GM15510 (cell line): ENCODE measurements around the gene KDM3B.

Experiments
- POLR2A ChIP-seq: IDR thresholded peaks from 3 replicates; pipeline ENCODE4 v1.6.1; 2011; ENCODE audit warnings: borderline replicate concordance; ENCODE audit not compliant: insufficient read length; ENCODE audit errors: extremely low read depth

Gene KDM3B

DNA sequence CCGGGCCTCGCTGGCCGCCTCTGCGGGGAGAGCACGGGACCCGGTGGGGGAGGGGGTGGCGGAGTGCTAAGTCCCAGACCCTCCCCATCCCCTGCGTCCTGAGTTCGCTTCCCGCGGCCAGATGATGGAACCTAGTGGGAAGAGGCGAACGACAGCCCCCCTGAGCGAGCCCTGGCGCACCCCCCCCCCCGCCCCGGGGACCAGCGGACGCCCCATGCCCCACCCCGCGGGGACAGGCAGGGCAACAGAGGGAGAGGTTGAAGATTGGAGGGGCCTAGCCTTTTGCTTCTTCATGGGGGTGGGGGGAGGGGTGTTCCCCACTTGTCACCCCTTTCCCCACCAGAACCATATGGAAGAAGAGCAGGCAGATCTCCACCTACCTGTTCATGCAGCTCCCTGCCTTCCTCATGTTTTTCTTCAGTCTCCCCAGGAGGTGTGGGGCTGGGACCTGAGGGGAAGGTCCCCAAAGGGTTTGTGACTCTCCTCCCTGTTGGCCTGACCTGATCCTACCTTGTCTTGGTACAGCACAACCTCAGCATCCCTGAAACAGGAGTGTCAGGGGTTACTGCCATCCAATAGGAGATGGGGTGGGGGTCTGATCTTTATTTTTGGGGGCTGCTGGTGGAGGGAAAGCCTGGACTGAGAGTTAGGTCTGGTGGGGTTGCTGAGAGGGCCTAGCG, 13.9 kb upstream of the KDM3B start:
- no peak for TF ChIP-seq POLR2A

DNA sequence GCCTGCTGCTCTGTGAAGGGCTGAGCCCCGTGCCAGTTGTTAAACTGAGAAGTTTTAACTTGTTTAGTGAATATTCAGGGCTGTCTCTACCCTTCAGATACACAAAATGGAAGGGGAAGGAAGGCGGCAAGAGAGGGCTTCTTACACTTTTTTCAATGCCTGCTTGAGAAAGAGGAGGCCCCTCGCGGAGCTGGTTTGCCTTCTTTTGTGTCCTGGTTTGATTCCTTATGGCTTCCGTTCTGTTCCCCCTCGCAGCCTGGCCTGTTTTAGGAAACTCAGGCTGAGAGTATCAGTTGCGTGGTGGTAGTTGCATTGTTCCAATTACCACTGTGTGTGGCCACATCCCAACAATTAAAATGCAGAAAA, 13.4 kb upstream of the KDM3B start:
- TF ChIP-seq POLR2A: no peak

DNA sequence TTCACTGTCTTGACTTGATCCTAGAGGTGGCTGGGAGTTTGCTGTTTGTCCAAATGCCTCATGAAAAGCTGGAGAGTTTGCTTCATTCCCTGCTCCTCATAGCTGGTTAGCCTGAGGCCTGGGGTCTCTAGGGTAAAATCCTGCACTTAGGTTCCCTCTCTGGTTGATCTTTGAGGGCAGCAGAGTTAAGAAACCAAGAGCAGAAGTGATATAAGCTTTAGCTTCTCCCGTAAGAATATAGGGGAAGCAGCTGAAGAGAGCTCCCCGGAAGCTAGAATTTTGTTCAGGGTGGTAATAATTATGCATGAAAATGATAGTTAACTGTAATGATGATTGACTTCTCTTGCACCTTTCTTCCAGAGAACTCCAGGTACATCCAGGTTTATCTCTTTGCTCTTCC, 13.0 kb upstream of the KDM3B start:
- TF ChIP-seq POLR2A: no peak

- no peak for TF ChIP-seq POLR2A
Measured at GRCh38 chr5:138340008-138340407, 12.5 kb upstream of the KDM3B start.

DNA sequence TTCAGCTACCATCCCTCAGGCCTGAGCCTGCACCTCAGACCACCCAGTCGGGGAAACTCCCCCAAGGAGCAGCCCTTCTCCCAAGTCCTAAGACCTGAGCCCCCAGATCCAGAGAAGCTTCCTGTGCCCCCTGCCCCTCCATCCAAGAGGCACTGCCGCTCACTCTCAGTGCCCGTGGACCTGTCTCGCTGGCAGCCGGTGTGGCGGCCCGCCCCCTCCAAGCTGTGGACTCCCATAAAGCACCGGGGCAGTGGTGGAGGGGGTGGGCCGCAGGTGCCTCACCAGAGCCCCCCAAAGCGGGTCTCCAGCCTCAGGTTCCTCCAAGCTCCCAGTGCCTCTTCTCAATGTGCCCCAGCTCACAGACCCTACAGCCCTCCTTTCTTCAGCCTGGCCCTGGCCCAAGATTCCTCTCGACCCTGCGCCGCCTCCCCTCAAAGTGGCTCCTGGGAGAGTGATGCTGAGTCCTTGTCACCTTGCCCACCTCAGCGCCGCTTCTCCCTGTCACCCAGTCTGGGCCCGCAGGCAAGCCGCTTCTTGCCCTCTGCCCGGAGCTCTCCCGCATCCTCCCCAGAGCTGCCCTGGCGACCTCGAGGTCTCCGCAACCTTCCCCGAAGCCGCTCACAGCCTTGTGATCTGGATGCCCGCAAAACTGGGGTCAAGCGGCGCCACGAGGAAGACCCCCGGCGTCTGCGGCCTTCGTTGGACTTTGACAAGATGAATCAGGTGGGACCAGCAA, 7.4 kb upstream of the KDM3B start:
- TF ChIP-seq POLR2A: no peak

- no peak for TF ChIP-seq POLR2A
Measured at GRCh38 chr5:138346889-138347288, 5.6 kb upstream of the KDM3B start.

DNA sequence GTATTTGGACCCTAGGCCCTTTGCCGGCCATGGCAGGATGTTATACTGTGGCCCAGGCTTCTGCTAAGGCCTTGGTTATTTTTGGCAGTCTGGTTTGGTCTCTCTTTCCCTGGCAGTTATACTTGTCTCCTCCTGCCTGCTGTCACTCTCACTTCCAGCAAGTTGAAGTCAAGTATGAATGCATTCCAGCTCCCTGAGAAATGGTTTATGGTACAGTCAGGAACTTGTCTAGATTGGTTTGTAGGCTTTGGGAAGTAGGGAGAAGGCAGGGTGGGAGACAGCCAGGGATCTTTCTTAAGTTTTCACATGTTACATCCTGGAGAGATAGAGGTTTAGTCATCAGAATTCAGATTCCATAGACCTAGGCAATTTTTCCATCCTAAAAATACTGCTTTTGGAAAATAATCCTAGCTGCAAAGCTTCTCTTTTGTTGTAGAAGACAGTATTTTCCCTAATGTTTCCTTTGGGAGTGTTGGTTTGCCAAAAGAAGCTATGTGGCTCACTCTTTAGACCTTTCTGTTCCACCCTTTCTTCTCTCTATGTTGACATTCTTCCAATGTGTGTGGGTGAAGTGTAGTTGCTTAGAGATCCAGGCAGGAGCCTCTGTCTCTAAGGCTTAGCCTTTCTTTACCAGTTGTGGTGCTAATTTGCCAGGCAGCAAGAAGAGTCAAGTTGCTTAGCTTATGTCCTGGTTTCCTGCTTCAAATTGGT, 2.5 kb upstream of the KDM3B start:
- TF ChIP-seq POLR2A: no peak

DNA sequence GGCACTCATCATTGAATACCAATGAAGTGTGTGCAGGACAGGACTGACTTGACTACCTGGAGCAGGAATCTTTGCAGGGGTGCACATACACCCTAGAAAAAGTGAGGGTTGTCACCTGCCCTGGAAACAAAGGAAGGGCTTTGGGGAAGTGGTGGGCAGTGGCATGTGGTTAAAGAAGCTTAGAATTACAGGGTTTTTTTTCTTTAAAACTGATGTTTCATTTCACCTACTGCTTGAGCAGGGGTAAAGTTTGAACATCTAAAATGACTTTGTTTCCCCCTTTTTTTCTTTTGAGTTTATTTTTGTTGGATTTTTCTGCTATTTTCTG, 2.0 kb upstream of the KDM3B start:
- TF ChIP-seq POLR2A: no peak

DNA sequence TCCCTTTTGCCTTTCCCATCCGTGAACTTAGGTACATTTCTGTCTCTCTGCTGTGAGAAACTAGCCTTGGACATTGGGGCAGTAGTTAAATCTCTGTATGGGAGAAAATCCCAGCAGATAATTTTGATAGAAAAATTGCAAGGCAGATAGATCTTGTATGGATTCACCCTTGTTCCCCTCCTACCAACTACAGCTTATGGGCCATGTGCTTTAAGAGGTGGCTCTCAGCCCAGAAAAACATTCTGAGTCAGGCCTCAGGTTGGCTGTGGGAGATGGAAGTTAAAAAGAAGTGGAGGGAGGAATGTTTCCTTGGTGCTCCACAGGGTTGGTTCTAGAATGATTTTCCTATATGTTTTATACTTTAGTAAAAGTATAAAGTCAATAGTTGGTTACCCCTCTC, 1.4 kb upstream of the KDM3B start:
- TF ChIP-seq POLR2A: no peak

DNA sequence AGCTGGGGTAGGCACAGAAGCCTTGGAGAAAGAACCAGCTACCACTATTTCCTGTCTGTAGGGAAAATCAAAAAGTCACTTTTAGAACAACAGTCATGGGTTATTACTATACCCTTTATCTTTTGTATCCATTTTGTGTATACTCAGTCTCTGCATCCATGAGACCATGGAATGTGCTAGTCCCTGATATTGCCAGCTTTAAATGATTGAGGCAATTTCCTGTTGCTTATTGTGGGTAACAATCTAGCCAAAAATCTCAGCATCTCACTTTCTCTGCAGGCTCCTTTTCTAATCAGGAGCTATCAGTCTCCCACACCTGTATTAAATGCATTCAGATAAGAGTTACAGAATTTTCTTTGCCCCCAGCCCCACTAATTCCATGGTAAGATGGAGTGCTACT, 968 bp upstream of the KDM3B start:
- TF ChIP-seq POLR2A: no peak

DNA sequence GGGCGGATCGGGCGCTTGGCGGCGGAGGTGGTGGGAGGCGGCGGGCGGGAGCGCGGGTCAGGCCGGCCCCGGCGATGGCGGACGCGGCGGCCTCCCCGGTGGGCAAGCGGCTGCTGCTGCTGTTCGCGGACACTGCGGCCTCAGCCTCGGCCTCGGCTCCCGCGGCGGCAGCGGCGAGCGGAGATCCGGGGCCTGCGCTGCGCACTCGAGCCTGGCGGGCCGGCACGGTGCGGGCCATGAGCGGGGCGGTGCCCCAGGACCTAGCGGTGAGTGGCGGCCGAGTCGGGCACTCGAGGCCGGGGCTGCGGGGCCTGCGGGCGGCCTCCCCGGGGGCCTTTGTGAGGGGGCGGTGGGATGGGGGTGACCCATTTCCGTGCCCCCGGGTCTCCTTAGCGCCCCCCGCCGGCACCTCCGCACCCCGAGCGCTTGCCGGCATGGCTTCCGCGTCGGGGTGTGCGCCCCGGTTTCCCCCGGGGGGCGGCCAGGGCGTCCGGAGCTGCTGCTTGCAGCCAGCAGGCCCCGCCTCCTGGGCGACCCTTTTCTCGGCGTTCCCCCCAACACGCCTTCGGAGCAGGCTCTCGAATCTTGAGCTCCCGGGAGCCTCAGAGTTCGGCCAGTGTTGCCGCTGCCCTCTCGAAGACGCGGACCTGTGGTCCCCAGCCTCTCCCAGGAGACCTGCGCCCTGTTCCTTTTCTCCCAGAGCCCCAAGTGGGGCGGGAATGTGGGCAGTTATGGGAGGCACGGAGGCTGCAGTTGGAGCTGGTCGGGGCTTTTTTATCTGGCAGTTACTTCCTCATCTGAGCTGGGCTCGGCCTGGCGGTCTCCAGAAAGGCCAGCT, 456 bp downstream of the KDM3B start:
- TF ChIP-seq POLR2A: peak; percentile 22

DNA sequence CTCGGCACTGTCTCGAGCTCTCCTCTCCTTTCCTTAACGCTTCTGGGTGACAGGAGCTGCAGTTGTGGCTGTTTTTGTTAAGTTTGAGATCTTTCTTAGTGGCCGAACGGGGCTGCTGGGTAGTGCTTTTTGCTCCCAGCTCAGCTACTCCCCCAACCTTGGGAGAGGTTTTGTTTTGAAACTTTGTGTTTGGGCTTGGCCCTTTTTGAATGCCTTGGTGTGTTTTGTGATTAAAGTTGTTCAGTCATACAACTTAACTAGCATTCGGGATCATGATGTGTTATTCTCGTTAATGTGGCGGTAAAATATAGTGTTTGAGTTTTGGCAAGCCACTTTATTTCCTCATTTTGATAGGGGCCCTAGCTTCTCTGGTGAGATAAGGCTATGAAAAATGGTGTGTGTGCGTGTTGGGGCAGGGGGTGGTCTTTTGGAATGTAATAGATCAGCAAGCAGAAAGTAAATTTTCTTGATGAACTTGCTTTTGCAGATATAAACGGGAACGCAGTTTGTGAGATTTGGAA, 1.1 kb downstream of the KDM3B start:
- TF ChIP-seq POLR2A: no peak

DNA sequence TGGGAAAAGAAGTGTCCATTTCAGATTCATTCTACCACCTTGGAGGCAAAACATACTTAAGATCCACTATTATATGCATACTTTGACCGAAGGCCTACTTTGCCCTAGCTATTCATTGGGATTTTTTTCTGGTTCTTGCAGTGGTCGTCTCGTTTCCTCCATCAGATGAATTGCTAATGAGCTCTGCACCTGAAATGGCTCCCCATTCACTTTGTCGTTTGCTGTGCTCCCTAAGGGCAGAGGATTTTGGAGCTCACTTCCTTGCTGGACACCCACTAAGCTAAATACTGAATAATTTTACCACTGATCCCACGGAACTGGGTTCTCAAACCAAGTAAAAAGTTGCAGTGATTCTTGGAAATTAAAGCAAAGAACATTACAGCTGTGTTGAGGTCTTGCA, 1.9 kb downstream of the KDM3B start:
- TF ChIP-seq POLR2A: no peak

- TF ChIP-seq POLR2A: no peak
Measured at GRCh38 chr5:138354926-138355378, 2.5 kb downstream of the KDM3B start.

DNA sequence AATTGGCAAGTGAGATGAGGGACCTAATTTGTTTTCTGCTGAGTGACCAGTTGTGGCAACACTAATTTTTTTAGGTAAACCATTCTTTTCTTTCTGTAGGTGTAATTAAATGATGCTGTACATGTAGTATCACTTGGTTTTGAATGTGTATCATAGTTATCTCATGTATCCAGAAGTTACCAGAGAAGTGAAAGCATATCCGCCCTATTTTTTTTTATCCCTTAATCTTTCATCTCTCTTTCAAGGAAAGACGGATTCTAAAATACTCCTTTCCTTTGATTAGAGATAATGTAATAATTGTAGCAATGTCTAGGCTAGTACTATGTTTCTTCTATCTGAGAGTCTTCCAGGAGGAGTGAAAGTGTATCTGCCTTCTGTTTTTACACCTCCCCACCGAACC, 7.1 kb downstream of the KDM3B start:
- no peak for TF ChIP-seq POLR2A
